GM19351 (cell line): Measurements from ENCODE around the gene SLC4A11.
A peak's percentile ranks its signal among the peaks of the same experiment; 100 is the strongest.

ENCODE experiments used
- ATAC-seq: cut with Tn5 transposase; IDR thresholded peaks from one replicate; pipeline ENCODE4 v1.9.1; 2021; ENCODE audit warnings: mild to moderate bottlenecking, moderate library complexity; ENCODE audit not compliant: unreplicated experiment

SLC4A11 gene

GRCh38 chr20:3247638-3248037 lies 8.6 kb upstream of the SLC4A11 start:
- no peak for ATAC-seq

GRCh38 chr20:3246682-3247081 lies 7.7 kb upstream of the SLC4A11 start:
- ATAC-seq = no peak

GRCh38 chr20:3245711-3246110 lies 6.7 kb upstream of the SLC4A11 start:
- ATAC-seq = no peak

GRCh38 chr20:3245156-3245555 lies 6.2 kb upstream of the SLC4A11 start:
- no peak for ATAC-seq

- ATAC-seq = no peak
These were observed 5.6 kb upstream of the SLC4A11 start for GRCh38 chr20:3244613-3245012.

- ATAC-seq = no peak
These were observed 4.8 kb upstream of the SLC4A11 start for GRCh38 chr20:3243718-3244358.

GRCh38 chr20:3242172-3242692 lies 3.2 kb upstream of the SLC4A11 start:
- no peak for ATAC-seq

GRCh38 chr20:3240776-3241363 lies 1.9 kb upstream of the SLC4A11 start:
- ATAC-seq = no peak

GRCh38 chr20:3239867-3240775 lies 1.1 kb upstream of the SLC4A11 start:
- no peak for ATAC-seq

GRCh38 chr20:3238616-3239025 lies 369 bp downstream of the SLC4A11 start:
- peak; percentile 54 for ATAC-seq

GRCh38 chr20:3237958-3238615 lies 903 bp downstream of the SLC4A11 start:
- ATAC-seq = peak; percentile 17

- no peak for ATAC-seq
These were observed 1.7 kb downstream of the SLC4A11 start for GRCh38 chr20:3237011-3237957.

- no peak for ATAC-seq
These were observed 3.2 kb downstream of the SLC4A11 start for GRCh38 chr20:3235666-3236324.

GRCh38 chr20:3233991-3234498 lies 4.9 kb downstream of the SLC4A11 start:
- ATAC-seq = no peak

GRCh38 chr20:3233131-3233990 lies 5.6 kb downstream of the SLC4A11 start:
- ATAC-seq = no peak

GRCh38 chr20:3231889-3232588 lies 7.0 kb downstream of the SLC4A11 start:
- no peak for ATAC-seq

GRCh38 chr20:3231116-3231515 lies 7.9 kb downstream of the SLC4A11 start:
- ATAC-seq = no peak

GRCh38 chr20:3229798-3230197 lies 9.2 kb downstream of the SLC4A11 start:
- no peak for ATAC-seq
